Measurements from ENCODE around the gene G2E3. TPM values are rescaled to one million over a fixed set of nuclear protein-coding genes. Genes with fewer than 3 reads are reported as not detected.

The G2E3 gene, protein sequence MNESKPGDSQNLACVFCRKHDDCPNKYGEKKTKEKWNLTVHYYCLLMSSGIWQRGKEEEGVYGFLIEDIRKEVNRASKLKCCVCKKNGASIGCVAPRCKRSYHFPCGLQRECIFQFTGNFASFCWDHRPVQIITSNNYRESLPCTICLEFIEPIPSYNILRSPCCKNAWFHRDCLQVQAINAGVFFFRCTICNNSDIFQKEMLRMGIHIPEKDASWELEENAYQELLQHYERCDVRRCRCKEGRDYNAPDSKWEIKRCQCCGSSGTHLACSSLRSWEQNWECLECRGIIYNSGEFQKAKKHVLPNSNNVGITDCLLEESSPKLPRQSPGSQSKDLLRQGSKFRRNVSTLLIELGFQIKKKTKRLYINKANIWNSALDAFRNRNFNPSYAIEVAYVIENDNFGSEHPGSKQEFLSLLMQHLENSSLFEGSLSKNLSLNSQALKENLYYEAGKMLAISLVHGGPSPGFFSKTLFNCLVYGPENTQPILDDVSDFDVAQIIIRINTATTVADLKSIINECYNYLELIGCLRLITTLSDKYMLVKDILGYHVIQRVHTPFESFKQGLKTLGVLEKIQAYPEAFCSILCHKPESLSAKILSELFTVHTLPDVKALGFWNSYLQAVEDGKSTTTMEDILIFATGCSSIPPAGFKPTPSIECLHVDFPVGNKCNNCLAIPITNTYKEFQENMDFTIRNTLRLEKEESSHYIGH
- 10 to 100 TPM in 1 of 2 donors, 1 to 10 TPM in 1; 6.4 to 14.0 TPM for total RNA-seq
- 1 to 10 TPM; 2.4 to 5.0 TPM for polyA plus RNA-seq

DNA sequence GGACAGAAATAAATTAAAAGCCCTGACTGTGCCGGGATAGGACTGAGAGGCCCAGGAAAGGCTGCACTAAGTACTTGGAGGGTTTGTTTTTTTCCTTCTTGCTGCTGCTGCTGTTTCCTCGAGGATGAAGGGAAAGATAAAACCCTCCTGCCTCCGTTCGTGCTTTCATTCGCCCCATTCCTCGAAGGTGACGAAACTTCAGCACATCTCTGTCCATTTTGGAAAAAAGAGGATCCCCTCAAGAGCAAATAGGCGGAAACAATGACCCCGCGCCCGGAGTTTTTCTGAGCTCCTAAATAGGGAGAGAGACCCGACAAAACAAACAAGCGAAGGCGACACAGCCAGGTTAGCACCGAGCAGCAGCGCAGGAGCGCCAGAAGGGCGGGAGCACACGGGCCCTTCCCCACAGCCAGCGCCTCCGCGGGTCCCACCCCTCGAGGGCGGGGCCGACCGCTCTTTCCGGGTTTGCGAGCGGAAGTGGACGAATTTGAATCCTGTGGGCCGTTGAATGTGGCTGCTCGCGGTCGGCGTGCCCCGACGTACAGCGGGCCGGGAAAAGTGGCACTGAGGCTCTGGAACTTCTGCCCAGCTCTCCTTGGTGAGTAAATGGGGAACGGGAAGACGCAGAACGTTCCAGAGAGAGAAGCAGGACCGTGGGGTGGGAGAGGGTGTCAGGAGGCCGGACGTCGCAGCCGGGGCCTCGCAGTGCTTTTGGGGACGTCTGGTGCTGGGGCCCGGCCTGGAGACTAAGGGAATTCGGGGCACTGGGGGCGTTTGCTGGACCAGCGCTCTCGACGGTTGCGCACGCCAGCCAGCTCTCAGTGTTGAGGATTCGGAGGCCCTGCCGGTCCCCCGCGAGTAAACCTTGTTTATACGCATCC is at the start of gene G2E3:
Gene G2E3, plus strand, starts transcription at position 484 of the 881 bp plus-strand sequence. CDS start 21,922 bp downstream, outside the sequence.
- under 1% methylated on average over 62 of the region's 62 CpGs for WGBS
- Histone ChIP-seq H3K4me1 (ENCODE audit: control insufficient read depth in 4 of 4, insufficient read depth in 4 of 4, low read length in 3 of 4) (peaks cover 0 to 6% (median 5%) of the 10 kb centered on the region in 4 donors), H3K9me3 (ENCODE audit: control insufficient read depth in 4 of 4, low read length in 3 of 4) (no peaks in the 10 kb centered on the region), H3K27me3 (ENCODE audit: control insufficient read depth in 4 of 4, insufficient read depth in 4 of 4, low read length in 3 of 4) (no peaks in the 10 kb centered on the region), H3K27ac (ENCODE audit: low read depth in 1 of 2, low read length in 2 of 2) (peak within 1 kb of the TSS; percentile 38 to 40), H3K9ac (ENCODE audit: low read depth in 1 of 2, low read length in 2 of 2) (peak within 1 kb of the TSS; percentile 66 to 73), H3K4me3 (ENCODE audit: low read depth in 1 of 3, low read length in 3 of 3) (peak within 1 kb of the TSS; percentile 82 to 98 (median 83)), H3K36me3 (ENCODE audit: control insufficient read depth in 4 of 4, insufficient read depth in 3 of 4, low read depth in 1 of 4, low read length in 3 of 4) (no peaks in the 10 kb centered on the region)
- DNase-seq (ENCODE audit: low spot score) = peak; percentile 92
- TF ChIP-seq, protein P1, sequence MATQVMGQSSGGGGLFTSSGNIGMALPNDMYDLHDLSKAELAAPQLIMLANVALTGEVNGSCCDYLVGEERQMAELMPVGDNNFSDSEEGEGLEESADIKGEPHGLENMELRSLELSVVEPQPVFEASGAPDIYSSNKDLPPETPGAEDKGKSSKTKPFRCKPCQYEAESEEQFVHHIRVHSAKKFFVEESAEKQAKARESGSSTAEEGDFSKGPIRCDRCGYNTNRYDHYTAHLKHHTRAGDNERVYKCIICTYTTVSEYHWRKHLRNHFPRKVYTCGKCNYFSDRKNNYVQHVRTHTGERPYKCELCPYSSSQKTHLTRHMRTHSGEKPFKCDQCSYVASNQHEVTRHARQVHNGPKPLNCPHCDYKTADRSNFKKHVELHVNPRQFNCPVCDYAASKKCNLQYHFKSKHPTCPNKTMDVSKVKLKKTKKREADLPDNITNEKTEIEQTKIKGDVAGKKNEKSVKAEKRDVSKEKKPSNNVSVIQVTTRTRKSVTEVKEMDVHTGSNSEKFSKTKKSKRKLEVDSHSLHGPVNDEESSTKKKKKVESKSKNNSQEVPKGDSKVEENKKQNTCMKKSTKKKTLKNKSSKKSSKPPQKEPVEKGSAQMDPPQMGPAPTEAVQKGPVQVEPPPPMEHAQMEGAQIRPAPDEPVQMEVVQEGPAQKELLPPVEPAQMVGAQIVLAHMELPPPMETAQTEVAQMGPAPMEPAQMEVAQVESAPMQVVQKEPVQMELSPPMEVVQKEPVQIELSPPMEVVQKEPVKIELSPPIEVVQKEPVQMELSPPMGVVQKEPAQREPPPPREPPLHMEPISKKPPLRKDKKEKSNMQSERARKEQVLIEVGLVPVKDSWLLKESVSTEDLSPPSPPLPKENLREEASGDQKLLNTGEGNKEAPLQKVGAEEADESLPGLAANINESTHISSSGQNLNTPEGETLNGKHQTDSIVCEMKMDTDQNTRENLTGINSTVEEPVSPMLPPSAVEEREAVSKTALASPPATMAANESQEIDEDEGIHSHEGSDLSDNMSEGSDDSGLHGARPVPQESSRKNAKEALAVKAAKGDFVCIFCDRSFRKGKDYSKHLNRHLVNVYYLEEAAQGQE (IDR thresholded peaks at IDR 0.05) = peak; percentile 54
- peak; percentile 66 for TF ChIP-seq YY1 (IDR thresholded peaks at IDR 0.05)
- peak in 1 of 2 donors; percentile 15 for TF ChIP-seq JUND (IDR thresholded peaks at IDR 0.05)
- TF ChIP-seq, protein P2, sequence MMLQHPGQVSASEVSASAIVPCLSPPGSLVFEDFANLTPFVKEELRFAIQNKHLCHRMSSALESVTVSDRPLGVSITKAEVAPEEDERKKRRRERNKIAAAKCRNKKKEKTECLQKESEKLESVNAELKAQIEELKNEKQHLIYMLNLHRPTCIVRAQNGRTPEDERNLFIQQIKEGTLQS (IDR thresholded peaks at IDR 0.05) = no peak
- TF ChIP-seq RAD21 (IDR thresholded peaks at IDR 0.05) = peak in 1 of 2 donors; percentile 9
- TF ChIP-seq, protein P3, sequence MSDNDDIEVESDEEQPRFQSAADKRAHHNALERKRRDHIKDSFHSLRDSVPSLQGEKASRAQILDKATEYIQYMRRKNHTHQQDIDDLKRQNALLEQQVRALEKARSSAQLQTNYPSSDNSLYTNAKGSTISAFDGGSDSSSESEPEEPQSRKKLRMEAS (IDR thresholded peaks at IDR 0.05) = peak; percentile 11
- TF ChIP-seq GABPA (IDR thresholded peaks at IDR 0.05 in 1 of 2, conservative IDR thresholded peaks at IDR 0.05 in 1 of 2) = peak; percentile 81 to 94
- peak in 1 of 2 donors; percentile 18 for TF ChIP-seq EGR1 (IDR thresholded peaks at IDR 0.05; ENCODE audit: low read depth in 2 of 2)
- no peak for TF ChIP-seq FOXA1 (IDR thresholded peaks at IDR 0.05)

DNA sequence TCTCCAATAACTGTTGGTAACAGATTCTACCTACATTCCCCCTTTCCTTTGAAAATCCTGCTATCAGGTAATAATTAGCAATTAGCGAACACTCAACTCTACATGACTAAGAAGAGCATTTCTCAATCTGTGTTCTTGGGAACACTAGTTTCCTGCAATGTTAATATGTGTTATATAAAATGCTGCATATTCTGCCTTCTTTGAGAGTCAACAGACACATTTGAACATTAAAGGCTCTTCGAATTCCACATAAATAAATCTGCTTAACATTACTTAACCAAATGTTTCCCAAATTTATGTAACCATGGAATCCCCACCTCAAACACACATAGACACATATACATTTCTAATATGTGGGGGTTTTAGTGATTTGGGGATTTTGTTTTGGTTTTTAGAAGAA is 41.2 kb upstream of the G2E3 start:
- Histone ChIP-seq H3K36me3 (ENCODE audit: control insufficient read depth in 4 of 4, insufficient read depth in 3 of 4, low read depth in 1 of 4, low read length in 3 of 4) (no peaks in the 10 kb centered on the region), H3K4me3 (ENCODE audit: low read depth in 1 of 3, low read length in 3 of 3) (no peak overlapping the region), H3K9ac (ENCODE audit: low read depth in 1 of 2, low read length in 2 of 2) (no peak overlapping the region), H3K9me3 (ENCODE audit: control insufficient read depth in 4 of 4, low read length in 3 of 4) (no peaks in the 10 kb centered on the region), H3K27me3 (ENCODE audit: control insufficient read depth in 4 of 4, insufficient read depth in 4 of 4, low read length in 3 of 4) (no peaks in the 10 kb centered on the region), H3K4me1 (ENCODE audit: control insufficient read depth in 4 of 4, insufficient read depth in 4 of 4, low read length in 3 of 4) (no peaks in the 10 kb centered on the region), H3K27ac (ENCODE audit: low read depth in 1 of 2, low read length in 2 of 2) (no peak overlapping the region)
- WGBS = 82% methylated on average over 2 of the region's 2 CpGs
- no peak for DNase-seq (ENCODE audit: low spot score)
- TF ChIP-seq NR2F2 (IDR thresholded peaks at IDR 0.05) (no peak), FOXA1 (IDR thresholded peaks at IDR 0.05) (no peak), JUND (IDR thresholded peaks at IDR 0.05) (no peak), GABPA (IDR thresholded peaks at IDR 0.05 in 1 of 2, conservative IDR thresholded peaks at IDR 0.05 in 1 of 2) (no peak), HNF4G (IDR thresholded peaks at IDR 0.05) (no peak), HNF4A (conservative IDR thresholded peaks at IDR 0.05) (no peak), RXRA (IDR thresholded peaks at IDR 0.05) (no peak), TAF1 (conservative IDR thresholded peaks at IDR 0.05) (no peak), EGR1 (IDR thresholded peaks at IDR 0.05; ENCODE audit: low read depth in 2 of 2) (no peak), SP1 (IDR thresholded peaks at IDR 0.05) (no peak)
- TF ChIP-seq, protein P4, sequence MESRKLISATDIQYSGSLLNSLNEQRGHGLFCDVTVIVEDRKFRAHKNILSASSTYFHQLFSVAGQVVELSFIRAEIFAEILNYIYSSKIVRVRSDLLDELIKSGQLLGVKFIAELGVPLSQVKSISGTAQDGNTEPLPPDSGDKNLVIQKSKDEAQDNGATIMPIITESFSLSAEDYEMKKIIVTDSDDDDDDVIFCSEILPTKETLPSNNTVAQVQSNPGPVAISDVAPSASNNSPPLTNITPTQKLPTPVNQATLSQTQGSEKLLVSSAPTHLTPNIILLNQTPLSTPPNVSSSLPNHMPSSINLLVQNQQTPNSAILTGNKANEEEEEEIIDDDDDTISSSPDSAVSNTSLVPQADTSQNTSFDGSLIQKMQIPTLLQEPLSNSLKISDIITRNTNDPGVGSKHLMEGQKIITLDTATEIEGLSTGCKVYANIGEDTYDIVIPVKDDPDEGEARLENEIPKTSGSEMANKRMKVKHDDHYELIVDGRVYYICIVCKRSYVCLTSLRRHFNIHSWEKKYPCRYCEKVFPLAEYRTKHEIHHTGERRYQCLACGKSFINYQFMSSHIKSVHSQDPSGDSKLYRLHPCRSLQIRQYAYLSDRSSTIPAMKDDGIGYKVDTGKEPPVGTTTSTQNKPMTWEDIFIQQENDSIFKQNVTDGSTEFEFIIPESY (IDR thresholded peaks at IDR 0.05) = no peak
- TF ChIP-seq, protein P5, sequence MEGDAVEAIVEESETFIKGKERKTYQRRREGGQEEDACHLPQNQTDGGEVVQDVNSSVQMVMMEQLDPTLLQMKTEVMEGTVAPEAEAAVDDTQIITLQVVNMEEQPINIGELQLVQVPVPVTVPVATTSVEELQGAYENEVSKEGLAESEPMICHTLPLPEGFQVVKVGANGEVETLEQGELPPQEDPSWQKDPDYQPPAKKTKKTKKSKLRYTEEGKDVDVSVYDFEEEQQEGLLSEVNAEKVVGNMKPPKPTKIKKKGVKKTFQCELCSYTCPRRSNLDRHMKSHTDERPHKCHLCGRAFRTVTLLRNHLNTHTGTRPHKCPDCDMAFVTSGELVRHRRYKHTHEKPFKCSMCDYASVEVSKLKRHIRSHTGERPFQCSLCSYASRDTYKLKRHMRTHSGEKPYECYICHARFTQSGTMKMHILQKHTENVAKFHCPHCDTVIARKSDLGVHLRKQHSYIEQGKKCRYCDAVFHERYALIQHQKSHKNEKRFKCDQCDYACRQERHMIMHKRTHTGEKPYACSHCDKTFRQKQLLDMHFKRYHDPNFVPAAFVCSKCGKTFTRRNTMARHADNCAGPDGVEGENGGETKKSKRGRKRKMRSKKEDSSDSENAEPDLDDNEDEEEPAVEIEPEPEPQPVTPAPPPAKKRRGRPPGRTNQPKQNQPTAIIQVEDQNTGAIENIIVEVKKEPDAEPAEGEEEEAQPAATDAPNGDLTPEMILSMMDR (IDR thresholded peaks at IDR 0.05; ENCODE audit: low read depth, low read length, missing input control) = no peak
- TF ChIP-seq, protein P2 (IDR thresholded peaks at IDR 0.05) = no peak
